ENCODE results near the gene CDK14.

Gene CDK14

DNA sequence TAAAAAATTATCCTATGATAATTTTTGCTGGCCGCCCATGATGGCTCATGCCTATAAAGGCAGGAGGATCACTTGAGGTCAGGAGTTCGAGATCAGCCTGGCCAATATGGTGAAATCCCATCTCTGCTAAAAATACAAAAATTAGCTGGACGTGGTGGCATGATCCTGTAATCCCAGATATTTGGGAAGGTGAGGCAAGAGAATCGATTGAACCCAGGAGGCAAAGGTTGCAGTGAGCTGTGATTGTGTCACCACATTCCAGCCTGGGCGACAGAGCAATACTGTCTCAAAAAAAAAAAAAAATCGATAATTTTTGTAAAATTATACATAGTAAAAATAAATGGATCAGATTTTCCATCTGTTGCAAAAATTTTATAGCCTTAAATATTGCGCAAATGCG lies 31.7 kb upstream of the CDK14 start:
- H3K27me3 ChIP-seq (ENCODE audit: control insufficient read depth, insufficient read depth, low read length) = no peaks in the 10 kb centered on the region
- TF ChIP-seq CTCF (IDR thresholded peaks at IDR 0.05) = no peak
- H3K4me3 ChIP-seq (ENCODE audit: low read depth, low read length) = no peak overlapping the region
- no peaks in the 10 kb centered on the region for H3K4me1 ChIP-seq
- H3K36me3 ChIP-seq (ENCODE audit: control insufficient read depth, insufficient read depth, low read length) = no peaks in the 10 kb centered on the region
- no peak overlapping the region for H3K9ac ChIP-seq
- H3K4me2 ChIP-seq (ENCODE audit: low read length) = no peak overlapping the region
- H3K9me3 ChIP-seq (ENCODE audit: control insufficient read depth, low read length) = no peaks in the 10 kb centered on the region
- no peak overlapping the region for H3K27ac ChIP-seq
- no peak overlapping the region for H2AFZ ChIP-seq
- no peaks in the 10 kb centered on the region for H3K79me2 ChIP-seq

- Histone ChIP-seq H3K36me3 (ENCODE audit: control insufficient read depth, insufficient read depth, low read length) (no peaks in the 10 kb centered on the region), H3K27me3 (ENCODE audit: control insufficient read depth, insufficient read depth, low read length) (no peaks in the 10 kb centered on the region), H3K79me2 (no peaks in the 10 kb centered on the region), H3K4me2 (ENCODE audit: low read length) (no peak overlapping the region), H3K9ac (no peak overlapping the region), H2AFZ (no peak overlapping the region), H3K4me1 (no peaks in the 10 kb centered on the region), H3K4me3 (ENCODE audit: low read depth, low read length) (no peak overlapping the region), H3K9me3 (ENCODE audit: control insufficient read depth, low read length) (no peaks in the 10 kb centered on the region), H3K27ac (no peak overlapping the region)
- no peak for TF ChIP-seq CTCF (IDR thresholded peaks at IDR 0.05)
Measured at GRCh38 chr7:90568213-90568612, 27.9 kb upstream of the CDK14 start.

- Histone ChIP-seq H3K9ac (no peak overlapping the region), H3K27ac (no peak overlapping the region), H3K9me3 (ENCODE audit: control insufficient read depth, low read length) (no peaks in the 10 kb centered on the region), H2AFZ (no peak overlapping the region), H3K27me3 (ENCODE audit: control insufficient read depth, insufficient read depth, low read length) (no peaks in the 10 kb centered on the region), H3K4me1 (no peaks in the 10 kb centered on the region), H3K4me3 (ENCODE audit: low read depth, low read length) (no peak overlapping the region), H3K79me2 (no peaks in the 10 kb centered on the region), H3K36me3 (ENCODE audit: control insufficient read depth, insufficient read depth, low read length) (no peaks in the 10 kb centered on the region), H3K4me2 (ENCODE audit: low read length) (no peak overlapping the region)
- no peak for TF ChIP-seq CTCF (IDR thresholded peaks at IDR 0.05)
Measured at GRCh38 chr7:90569368-90569767, 26.8 kb upstream of the CDK14 start.

GRCh38 chr7:90570373-90570959 lies 25.7 kb upstream of the CDK14 start:
- H3K4me3 ChIP-seq (ENCODE audit: low read depth, low read length) = no peak overlapping the region
- H3K79me2 ChIP-seq = no peaks in the 10 kb centered on the region
- H2AFZ ChIP-seq = no peak overlapping the region
- H3K4me2 ChIP-seq (ENCODE audit: low read length) = no peak overlapping the region
- no peaks in the 10 kb centered on the region for H3K36me3 ChIP-seq (ENCODE audit: control insufficient read depth, insufficient read depth, low read length)
- no peak overlapping the region for H3K27ac ChIP-seq
- H3K9me3 ChIP-seq (ENCODE audit: control insufficient read depth, low read length) = no peaks in the 10 kb centered on the region
- no peaks in the 10 kb centered on the region for H3K4me1 ChIP-seq
- H3K27me3 ChIP-seq (ENCODE audit: control insufficient read depth, insufficient read depth, low read length) = no peaks in the 10 kb centered on the region
- TF ChIP-seq CTCF (IDR thresholded peaks at IDR 0.05) = no peak
- no peak overlapping the region for H3K9ac ChIP-seq

- Histone ChIP-seq H3K4me3 (ENCODE audit: low read depth, low read length) (no peak overlapping the region), H3K4me1 (no peaks in the 10 kb centered on the region), H3K9me3 (ENCODE audit: control insufficient read depth, low read length) (no peaks in the 10 kb centered on the region), H3K27ac (no peak overlapping the region), H3K36me3 (ENCODE audit: control insufficient read depth, insufficient read depth, low read length) (no peaks in the 10 kb centered on the region), H2AFZ (peak overlapping the region; percentile 44), H3K9ac (no peak overlapping the region), H3K27me3 (ENCODE audit: control insufficient read depth, insufficient read depth, low read length) (no peaks in the 10 kb centered on the region), H3K79me2 (no peaks in the 10 kb centered on the region), H3K4me2 (ENCODE audit: low read length) (no peak overlapping the region)
- no peak for TF ChIP-seq CTCF (IDR thresholded peaks at IDR 0.05)
Measured at GRCh38 chr7:90574146-90574819, 21.8 kb upstream of the CDK14 start.
